H9 (cell line): ENCODE data around the gene NEK6. TPM values are rescaled to one million over a fixed set of nuclear protein-coding genes. Genes with fewer than 3 reads are reported as not detected.

Source experiments
- DNase-seq: peaks from one replicate; pipeline ENCODE4 v3.0.0-alpha.2; 2017
- H2AFZ ChIP-seq: one replicate; pipeline ENCODE4 v1.6.1; 2013; ENCODE audit warnings: mild to moderate bottlenecking, low read length, control low read depth, moderate library complexity
- H2AK5ac ChIP-seq: 2 replicates; pipeline ENCODE4 v1.6.1; 2013; ENCODE audit warnings: low read length, control low read depth, mixed read lengths; ENCODE audit not compliant: insufficient read length
- H2BK120ac ChIP-seq: one replicate; pipeline ENCODE4 v1.6.1; 2013; ENCODE audit warnings: low read depth, mild to moderate bottlenecking, low read length, control low read depth, inconsistent platforms; ENCODE audit not compliant: poor library complexity, severe bottlenecking
- H2BK12ac ChIP-seq: 2 replicates; pipeline ENCODE4 v1.6.1; 2013; ENCODE audit warnings: low read length, control low read depth, mixed read lengths, low read depth; ENCODE audit not compliant: insufficient read length
- H2BK15ac ChIP-seq: 2 replicates; pipeline ENCODE4 v1.6.1; 2013; ENCODE audit warnings: low read depth, low read length, control low read depth
- H2BK20ac ChIP-seq: one replicate; pipeline ENCODE4 v1.6.1; 2013; ENCODE audit warnings: low read depth, mild to moderate bottlenecking, low read length, control low read depth, inconsistent platforms; ENCODE audit not compliant: poor library complexity, severe bottlenecking
- H2BK5ac ChIP-seq: 2 replicates; pipeline ENCODE4 v1.6.1; 2013; ENCODE audit warnings: low read length, control low read depth, mixed read lengths; ENCODE audit not compliant: insufficient read length
- H3K14ac ChIP-seq: 2 replicates; pipeline ENCODE4 v1.6.1; 2013; ENCODE audit warnings: low read length, control low read depth; ENCODE audit not compliant: insufficient read depth
- H3K18ac ChIP-seq: 2 replicates; pipeline ENCODE4 v1.6.1; 2013; ENCODE audit warnings: low read depth, mild to moderate bottlenecking, mixed read lengths, low read length, control low read depth; ENCODE audit not compliant: insufficient read length
- H3K23ac ChIP-seq: 2 replicates; pipeline ENCODE4 v1.6.1; 2013; ENCODE audit warnings: low read length, control low read depth, mixed read lengths, low read depth; ENCODE audit not compliant: insufficient read length
- H3K23me2 ChIP-seq: 2 replicates; pipeline ENCODE4 v1.6.1; 2013; ENCODE audit warnings: low read depth, mild to moderate bottlenecking, mixed read lengths, low read length, control low read depth; ENCODE audit not compliant: insufficient read length, poor library complexity, severe bottlenecking
- H3K27ac ChIP-seq: 2 replicates; pipeline ENCODE4 v1.5.1; 2013; ENCODE audit warnings: low read length, control low read depth, mixed read lengths, low read depth; ENCODE audit not compliant: insufficient read length
- H3K27me3 ChIP-seq: 2 replicates; pipeline ENCODE4 v1.6.1; 2013; ENCODE audit warnings: low read length, control low read depth, inconsistent platforms; ENCODE audit not compliant: insufficient read depth
- H3K4ac ChIP-seq: 2 replicates; pipeline ENCODE4 v1.6.1; 2013; ENCODE audit warnings: low read depth, mild to moderate bottlenecking, control low read depth, inconsistent platforms, low read length, moderate library complexity
- H3K4me1 ChIP-seq: 2 replicates; pipeline ENCODE4 v1.6.1; 2013; ENCODE audit warnings: low read length, control low read depth, inconsistent platforms; ENCODE audit not compliant: insufficient read depth
- H3K4me2 ChIP-seq: 2 replicates; pipeline ENCODE4 v1.6.1; 2013; ENCODE audit warnings: low read length, control low read depth, mixed read lengths; ENCODE audit not compliant: insufficient read length, insufficient read depth
- H3K56ac ChIP-seq: 2 replicates; pipeline ENCODE4 v1.6.1; 2013; ENCODE audit warnings: low read depth, mild to moderate bottlenecking, mixed read lengths, low read length, control low read depth; ENCODE audit not compliant: insufficient read length
- H3K79me1 ChIP-seq: 2 replicates; pipeline ENCODE4 v1.6.1; 2013; ENCODE audit warnings: low read depth, mild to moderate bottlenecking, moderate library complexity, low read length, control low read depth, inconsistent platforms; ENCODE audit not compliant: insufficient read depth, poor library complexity, severe bottlenecking
- H3K79me2 ChIP-seq: 2 replicates; pipeline ENCODE4 v1.6.1; 2013; ENCODE audit warnings: low read length, control low read depth, inconsistent platforms; ENCODE audit not compliant: insufficient read depth
- H3K9ac ChIP-seq: 2 replicates; pipeline ENCODE4 v1.6.1; 2013; ENCODE audit warnings: low read length, control low read depth, mixed read lengths; ENCODE audit not compliant: insufficient read length; ENCODE audit errors: extremely low read depth
- H3K9me3 ChIP-seq: one replicate; pipeline ENCODE4 v1.6.1; 2013; ENCODE audit warnings: low read depth, low read length, inconsistent platforms; ENCODE audit not compliant: control insufficient read depth
- H3T11ph ChIP-seq: one replicate; pipeline ENCODE4 v1.6.1; 2013; ENCODE audit warnings: mild to moderate bottlenecking, low read length, control low read depth, inconsistent platforms
- H4K20me1 ChIP-seq: one replicate; pipeline ENCODE4 v1.6.1; 2013; ENCODE audit not compliant: control insufficient read depth, insufficient read length, insufficient read depth
- H4K5ac ChIP-seq: 2 replicates; pipeline ENCODE4 v1.6.1; 2013; ENCODE audit warnings: low read depth, mild to moderate bottlenecking, mixed read lengths, low read length, control low read depth; ENCODE audit not compliant: insufficient read length
- H4K8ac ChIP-seq: replicated peaks from 2 replicates; pipeline ENCODE4 v1.6.1; 2013; ENCODE audit warnings: low read length, control low read depth, mixed read lengths, low read depth; ENCODE audit not compliant: insufficient read length
- H4K91ac ChIP-seq: 2 replicates; pipeline ENCODE4 v1.6.1; 2013; ENCODE audit warnings: low read depth, mild to moderate bottlenecking, moderate library complexity, mixed read lengths, low read length, control low read depth; ENCODE audit not compliant: insufficient read length
- H3K27ac Mint-ChIP-seq, 3 experiments: 2 replicates in 2 of 3; 3 replicates in 1 of 3; pipeline ENCODE4 v1.8.0; 2020 to 2021; ENCODE audit warnings: mixed read lengths in 3 of 3, mild to moderate bottlenecking in 1 of 3, moderate library complexity in 1 of 3
- H3K27me3 Mint-ChIP-seq: 2 replicates; pipeline ENCODE4 v1.8.0; 2021; ENCODE audit warnings: low read depth, mild to moderate bottlenecking, moderate library complexity, mixed read lengths
- H3K36me3 Mint-ChIP-seq, 3 experiments: 2 replicates in 2 of 3; 3 replicates in 1 of 3; pipeline ENCODE4 v1.8.0; 2020 to 2021; ENCODE audit warnings: low read depth in 3 of 3, mixed read lengths in 3 of 3; ENCODE audit not compliant: insufficient read depth in 1 of 3
- H3K4me1 Mint-ChIP-seq, 2 experiments: 2 replicates each; pipeline ENCODE4 v1.8.0; 2020; ENCODE audit warnings: mixed read lengths in 2 of 2
- H3K4me3 Mint-ChIP-seq, 2 experiments: 2 replicates in 1 of 2; 3 replicates in 1 of 2; pipeline ENCODE4 v1.8.0; 2020 to 2021; ENCODE audit warnings: mild to moderate bottlenecking in 2 of 2, mixed read lengths in 2 of 2, moderate library complexity in 1 of 2
- H3K9me3 Mint-ChIP-seq, 2 experiments: 2 replicates in 1 of 2; 3 replicates in 1 of 2; pipeline ENCODE4 v1.8.0; 2020; ENCODE audit warnings: mild to moderate bottlenecking in 2 of 2, mixed read lengths in 2 of 2, moderate library complexity in 1 of 2
- WGBS: extraction: QIAGEN DNeasy Blood & Tissue Kit; methylation state at CpG from one replicate; pipeline ENCODE4 v1.1.7; 2013; ENCODE audit warnings: missing lambda C conversion rate, low lambda C conversion rate, mixed read lengths; ENCODE audit not compliant: insufficient read length; ENCODE audit errors: extremely low coverage; 5-methylcytosine and 5-hydroxymethylcytosine counted together
- total RNA-seq: library from RNA; stranded (reverse); gene quantifications from 2 replicates; pipeline ENCODE4 v1.2.1, GENCODE V29; 2021
- TF ChIP-seq, protein P1 (sequence below): fragments of 200-600 bp; sonication (generic); conservative IDR thresholded peaks from 3 replicates; pipeline ENCODE4 v1.8.0; 2021; ENCODE audit warnings: antibody characterized with exemption, mild to moderate bottlenecking

Gene NEK6
- total RNA-seq, 1 experiment from 2014 or later = 14.3 TPM

DNA sequence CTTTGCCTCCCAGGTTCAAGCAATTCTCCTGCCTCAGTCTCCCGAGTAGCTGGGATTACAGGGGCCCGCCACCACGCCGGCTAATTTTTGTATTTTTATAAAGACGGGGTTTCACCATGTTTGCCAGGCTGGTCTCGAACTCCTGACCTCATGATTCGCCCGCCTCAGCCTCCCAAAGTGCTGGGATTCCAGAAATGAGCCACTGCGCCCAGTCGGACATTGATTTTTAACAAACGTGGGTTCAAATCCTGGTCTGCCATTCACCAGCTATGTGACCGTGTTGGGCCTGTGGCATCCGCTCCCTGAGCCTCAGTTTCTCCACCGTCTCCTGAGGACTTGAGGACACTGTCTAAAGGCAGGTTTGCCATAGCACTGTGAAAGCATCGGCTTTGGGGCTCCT is 41.8 kb upstream of the NEK6 start:
- TF ChIP-seq, protein P1, sequence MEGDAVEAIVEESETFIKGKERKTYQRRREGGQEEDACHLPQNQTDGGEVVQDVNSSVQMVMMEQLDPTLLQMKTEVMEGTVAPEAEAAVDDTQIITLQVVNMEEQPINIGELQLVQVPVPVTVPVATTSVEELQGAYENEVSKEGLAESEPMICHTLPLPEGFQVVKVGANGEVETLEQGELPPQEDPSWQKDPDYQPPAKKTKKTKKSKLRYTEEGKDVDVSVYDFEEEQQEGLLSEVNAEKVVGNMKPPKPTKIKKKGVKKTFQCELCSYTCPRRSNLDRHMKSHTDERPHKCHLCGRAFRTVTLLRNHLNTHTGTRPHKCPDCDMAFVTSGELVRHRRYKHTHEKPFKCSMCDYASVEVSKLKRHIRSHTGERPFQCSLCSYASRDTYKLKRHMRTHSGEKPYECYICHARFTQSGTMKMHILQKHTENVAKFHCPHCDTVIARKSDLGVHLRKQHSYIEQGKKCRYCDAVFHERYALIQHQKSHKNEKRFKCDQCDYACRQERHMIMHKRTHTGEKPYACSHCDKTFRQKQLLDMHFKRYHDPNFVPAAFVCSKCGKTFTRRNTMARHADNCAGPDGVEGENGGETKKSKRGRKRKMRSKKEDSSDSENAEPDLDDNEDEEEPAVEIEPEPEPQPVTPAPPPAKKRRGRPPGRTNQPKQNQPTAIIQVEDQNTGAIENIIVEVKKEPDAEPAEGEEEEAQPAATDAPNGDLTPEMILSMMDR = no peak
- H2BK12ac ChIP-seq = no peak overlapping the region
- H3K4me1 Mint-ChIP-seq = peaks cover 0 to 9% of the 10 kb centered on the region in 2 experiments; a peak in 2 of 4 replicates
- DNase-seq = no peak
- no peak overlapping the region for H4K91ac ChIP-seq
- H3K56ac ChIP-seq = no peak overlapping the region
- H3K4ac ChIP-seq = no peak overlapping the region
- H3K9me3 Mint-ChIP-seq = no peaks in the 10 kb centered on the region
- H4K20me1 ChIP-seq = no peaks in the 10 kb centered on the region
- WGBS = no CpG with 5 or more reads among the region's 15 CpGs
- H4K5ac ChIP-seq = no peak overlapping the region
- H3K18ac ChIP-seq = no peak overlapping the region
- no peaks in the 10 kb centered on the region for H3K9me3 ChIP-seq
- no peaks in the 10 kb centered on the region for H3K79me2 ChIP-seq
- no peak overlapping the region for H2AFZ ChIP-seq
- H2AK5ac ChIP-seq = no peak overlapping the region
- H3K79me1 ChIP-seq = no peaks in the 10 kb centered on the region
- H3K4me2 ChIP-seq = no peak overlapping the region
- no peak overlapping the region for H2BK120ac ChIP-seq
- H2BK15ac ChIP-seq = no peak overlapping the region
- no peaks in the 10 kb centered on the region for H3K4me1 ChIP-seq
- no peak overlapping the region; a peak in 1 of 7 replicates for H3K27ac Mint-ChIP-seq
- H2BK20ac ChIP-seq = no peak overlapping the region
- no peak overlapping the region for H3T11ph ChIP-seq
- H3K14ac ChIP-seq = no peak overlapping the region
- no peak overlapping the region for H3K4me3 Mint-ChIP-seq
- no peak overlapping the region for H3K9ac ChIP-seq
- no peaks in the 10 kb centered on the region for H3K23me2 ChIP-seq
- no peaks in the 10 kb centered on the region for H3K36me3 Mint-ChIP-seq
- H3K23ac ChIP-seq = no peak overlapping the region
- H4K8ac ChIP-seq = no peak overlapping the region
- H2BK5ac ChIP-seq = no peak overlapping the region
- no peaks in the 10 kb centered on the region for H3K27me3 ChIP-seq
- H3K27me3 Mint-ChIP-seq = no peaks in the 10 kb centered on the region; the same call in 1 of the 2 replicates
- no peak overlapping the region for H3K27ac ChIP-seq
